Measurements from ENCODE around the gene KCNMB2. TPM values are rescaled to one million over a fixed set of nuclear protein-coding genes. Genes with fewer than 3 reads are reported as not detected.

KCNMB2 gene
- total RNA-seq, 6 donors from 2014 or later = 0.51 to 3.0 (median 1.1) TPM; not detected in 3

GRCh38 chr3:178822722-178823121, 286.5 kb downstream of the KCNMB2 start:
- DNase-seq (no peak), ATAC-seq (ENCODE audit: low FRiP score in 2 of 2) (no peak)
- Histone ChIP-seq H3K27me3 (no peaks in the 10 kb centered on the region), H3K4me1 (no peaks in the 10 kb centered on the region), H3K27ac (peak overlapping the region in 1 of 4 donors; percentile 30), H3K36me3 (no peaks in the 10 kb centered on the region), H3K9me3 (no peaks in the 10 kb centered on the region), H3K4me3 (no peak overlapping the region)
- TF ChIP-seq POLR2AphosphoS5 (IDR thresholded peaks at IDR 0.05) = no peak
- WGBS, 2 donors = 55 to 64% methylated on average over 2 of the region's 2 CpGs

- peak overlapping the region in 1 of 4 donors; percentile 30 for H3K27ac ChIP-seq
- no peaks in the 10 kb centered on the region for H3K9me3 ChIP-seq
- no peaks in the 10 kb centered on the region for H3K4me1 ChIP-seq
- H3K4me3 ChIP-seq = no peak overlapping the region
- H3K36me3 ChIP-seq = no peaks in the 10 kb centered on the region
- ATAC-seq (ENCODE audit: low FRiP score in 2 of 2) = no peak
- no peak for TF ChIP-seq POLR2AphosphoS5 (IDR thresholded peaks at IDR 0.05)
- TF ChIP-seq CTCF (IDR thresholded peaks at IDR 0.05) = no peak
- 34 to 52% methylated on average over 1 of the region's 1 CpG for WGBS, 2 donors
- no peaks in the 10 kb centered on the region for H3K27me3 ChIP-seq
- no peak for DNase-seq
Measured at GRCh38 chr3:178823150-178823549, 286.9 kb downstream of the KCNMB2 start.

GRCh38 chr3:178823591-178824246, 287.5 kb downstream of the KCNMB2 start:
- Histone ChIP-seq H3K9me3 (no peaks in the 10 kb centered on the region), H3K27me3 (no peaks in the 10 kb centered on the region), H3K4me1 (no peaks in the 10 kb centered on the region), H3K4me3 (no peak overlapping the region), H3K36me3 (no peaks in the 10 kb centered on the region), H3K27ac (no peak overlapping the region)
- 54 to 62% methylated on average over 5 of the region's 5 CpGs for WGBS, 2 donors
- no peak for ATAC-seq (ENCODE audit: low FRiP score in 2 of 2)
- no peak for DNase-seq
- TF ChIP-seq CTCF (IDR thresholded peaks at IDR 0.05) (no peak), POLR2A (IDR thresholded peaks at IDR 0.05) (no peak), POLR2AphosphoS5 (IDR thresholded peaks at IDR 0.05) (no peak)

- H3K4me1 ChIP-seq = no peaks in the 10 kb centered on the region
- no peak for DNase-seq
- H3K36me3 ChIP-seq = no peaks in the 10 kb centered on the region
- no peak for ATAC-seq (ENCODE audit: low FRiP score in 2 of 2)
- no peaks in the 10 kb centered on the region for H3K9me3 ChIP-seq
- no peak overlapping the region for H3K4me3 ChIP-seq
- H3K27ac ChIP-seq = no peak overlapping the region
- TF ChIP-seq EP300 (IDR thresholded peaks at IDR 0.05) (no peak), POLR2AphosphoS5 (IDR thresholded peaks at IDR 0.05) (no peak), CTCF (IDR thresholded peaks at IDR 0.05) (no peak), POLR2A (IDR thresholded peaks at IDR 0.05) (no peak)
- WGBS, 2 donors = 45 to 62% methylated on average over 4 of the region's 4 CpGs
- H3K27me3 ChIP-seq = no peaks in the 10 kb centered on the region
Measured at GRCh38 chr3:178826435-178827123, 290.3 kb downstream of the KCNMB2 start.

GRCh38 chr3:178827285-178827856, 291.1 kb downstream of the KCNMB2 start:
- Histone ChIP-seq H3K27me3 (no peaks in the 10 kb centered on the region), H3K4me1 (no peaks in the 10 kb centered on the region), H3K27ac (no peak overlapping the region), H3K4me3 (no peak overlapping the region), H3K36me3 (no peaks in the 10 kb centered on the region), H3K9me3 (no peaks in the 10 kb centered on the region)
- no peak for ATAC-seq (ENCODE audit: low FRiP score in 2 of 2)
- DNase-seq = no peak
- TF ChIP-seq POLR2A (IDR thresholded peaks at IDR 0.05) = no peak
- TF ChIP-seq CTCF (IDR thresholded peaks at IDR 0.05) = no peak
- TF ChIP-seq POLR2AphosphoS5 (IDR thresholded peaks at IDR 0.05) = no peak
- no peak for TF ChIP-seq EP300 (IDR thresholded peaks at IDR 0.05)

Data from upper lobe of left lung (tissue), 6 donors.